Measurements from ENCODE around the gene HAAO.

GRCh38 chr2:42754776-42755140 is 37.6 kb downstream of the HAAO start:
- TF ChIP-seq EZH2 (optimal IDR thresholded peaks at IDR 0.05; ENCODE audit: low read depth, low read length), result no peak
- no peak for TF ChIP-seq CTCF (IDR thresholded peaks at IDR 0.05; ENCODE audit: low read length)

All from MM.1S (cell line).